Mammary epithelial cell (primary cell): ENCODE measurements around the gene RBP3.

ENCODE experiments used
- CTCF ChIP-seq, 2 donors: IDR thresholded peaks in 1 of 2; conservative IDR thresholded peaks in 1 of 2; 2 replicates each; pipeline ENCODE4 v1.5.1; 2011 to 2012; ENCODE audit warnings: inconsistent platforms in 2 of 2, low read length in 2 of 2, mild to moderate bottlenecking in 2 of 2, control low read depth in 1 of 2, low read depth in 1 of 2; ENCODE audit not compliant: insufficient read depth in 1 of 2; ENCODE audit errors: extremely low read depth in 1 of 2
- EZH2 ChIP-seq: IDR thresholded peaks from 2 replicates; pipeline ENCODE4 v1.6.1; 2012; ENCODE audit warnings: low read length, inconsistent platforms, borderline replicate concordance

GRCh38 chr10:47339186-47339735, 8.9 kb upstream of the RBP3 start:
- TF ChIP-seq CTCF (conservative IDR thresholded peaks at IDR 0.05 in 1 of 2, IDR thresholded peaks at IDR 0.05 in 1 of 2; ENCODE audit: extremely low read depth in 1 of 2, insufficient read depth in 1 of 2, low read depth in 1 of 2, low read length in 2 of 2) (no peak), EZH2 (no peak)
